Upper lobe of right lung (tissue), 1 donor: ENCODE results near the gene BTBD2. TPM values are rescaled to one million over a fixed set of nuclear protein-coding genes. Genes with fewer than 3 reads are reported as not detected.

Experiments used
- ATAC-seq: fragments of 200-7000 bp; cut with Tn5 transposase; one replicate; pipeline ENCODE4 v1.9.1; 2020; ENCODE audit warnings: mild to moderate bottlenecking, moderate library complexity
- DNase-seq: peaks from one replicate; pipeline ENCODE4 v3.0.0-alpha.2; 2020
- H3K27ac ChIP-seq: fragments of 200-600 bp; one replicate; pipeline ENCODE4 v1.8.0; 2022
- H3K27me3 ChIP-seq: fragments of 200-600 bp; one replicate; pipeline ENCODE4 v1.8.0; 2022; ENCODE audit warnings: mild to moderate bottlenecking
- H3K36me3 ChIP-seq: fragments of 200-600 bp; one replicate; pipeline ENCODE4 v1.8.0; 2022
- H3K4me1 ChIP-seq: fragments of 200-600 bp; one replicate; pipeline ENCODE4 v1.8.0; 2022
- H3K4me3 ChIP-seq: fragments of 200-600 bp; one replicate; pipeline ENCODE4 v1.8.0; 2022; ENCODE audit warnings: mild to moderate bottlenecking
- H3K9me3 ChIP-seq: fragments of 200-600 bp; one replicate; pipeline ENCODE4 v1.8.0; 2022
- intact Hi-C: fragments of 100-400 bp; cut with DNase I; formaldehyde crosslinking; loops from one replicate; pipeline ENCODE4 v1.11.0; 2022
- total RNA-seq: library from RNA; stranded (reverse); fragmentation: NEBNext Ultra II Directional; extraction: Animal tissue kit (Norgen Biotek cat#: 25700); gene quantifications from one replicate; pipeline ENCODE4 v1.2.1, GENCODE V29; 2021
- TF ChIP-seq, protein P1 (sequence below): fragments of 200-600 bp; IDR thresholded peaks from one replicate; pipeline ENCODE4 v1.8.0; 2022; ENCODE audit warnings: antibody characterized with exemption
- donor health status: DM: no; HTN: yes; CAD: no; lungs with severe emphysema.

The BTBD2 gene
- total RNA-seq, 1 donor from 2014 or later = 56.5 TPM

DNA sequence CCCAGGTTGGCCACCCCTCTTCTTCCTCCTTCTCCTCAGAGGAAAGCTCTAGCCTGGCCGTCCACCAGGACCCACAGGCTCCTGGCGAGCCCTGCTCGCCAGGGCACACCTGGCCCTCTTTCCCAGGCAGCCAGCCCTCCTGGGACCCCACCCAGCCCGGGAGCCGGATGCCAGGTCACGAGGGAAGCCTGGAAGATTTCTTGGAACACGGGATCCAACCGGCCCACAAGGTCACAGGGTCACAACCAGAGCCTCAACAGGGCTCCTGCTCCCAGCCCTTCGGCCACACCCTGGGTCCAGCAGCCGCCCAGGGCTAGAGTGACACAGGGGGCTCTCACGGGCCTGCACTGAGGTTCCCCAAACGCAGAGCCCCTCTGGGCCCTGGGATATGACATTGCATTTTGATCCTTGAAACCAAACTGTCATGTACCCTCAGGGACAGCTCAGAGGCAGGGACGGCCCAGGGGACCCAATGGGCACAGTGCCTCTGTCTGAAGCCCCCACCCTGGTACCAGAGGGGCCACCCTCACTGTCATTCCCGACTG is 30.1 kb upstream of the BTBD2 start:
- Histone ChIP-seq H3K27ac (peak overlapping the region; percentile 47), H3K36me3 (peaks cover 81% of the 10 kb centered on the region), H3K4me1 (peaks cover 88% of the 10 kb centered on the region), H3K4me3 (no peak overlapping the region), H3K27me3 (no peaks in the 10 kb centered on the region), H3K9me3 (no peaks in the 10 kb centered on the region)
- ATAC-seq (no peak), DNase-seq (no peak)
- TF ChIP-seq, protein P1, sequence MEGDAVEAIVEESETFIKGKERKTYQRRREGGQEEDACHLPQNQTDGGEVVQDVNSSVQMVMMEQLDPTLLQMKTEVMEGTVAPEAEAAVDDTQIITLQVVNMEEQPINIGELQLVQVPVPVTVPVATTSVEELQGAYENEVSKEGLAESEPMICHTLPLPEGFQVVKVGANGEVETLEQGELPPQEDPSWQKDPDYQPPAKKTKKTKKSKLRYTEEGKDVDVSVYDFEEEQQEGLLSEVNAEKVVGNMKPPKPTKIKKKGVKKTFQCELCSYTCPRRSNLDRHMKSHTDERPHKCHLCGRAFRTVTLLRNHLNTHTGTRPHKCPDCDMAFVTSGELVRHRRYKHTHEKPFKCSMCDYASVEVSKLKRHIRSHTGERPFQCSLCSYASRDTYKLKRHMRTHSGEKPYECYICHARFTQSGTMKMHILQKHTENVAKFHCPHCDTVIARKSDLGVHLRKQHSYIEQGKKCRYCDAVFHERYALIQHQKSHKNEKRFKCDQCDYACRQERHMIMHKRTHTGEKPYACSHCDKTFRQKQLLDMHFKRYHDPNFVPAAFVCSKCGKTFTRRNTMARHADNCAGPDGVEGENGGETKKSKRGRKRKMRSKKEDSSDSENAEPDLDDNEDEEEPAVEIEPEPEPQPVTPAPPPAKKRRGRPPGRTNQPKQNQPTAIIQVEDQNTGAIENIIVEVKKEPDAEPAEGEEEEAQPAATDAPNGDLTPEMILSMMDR = no peak
- intact Hi-C loops = no loop called here

DNA sequence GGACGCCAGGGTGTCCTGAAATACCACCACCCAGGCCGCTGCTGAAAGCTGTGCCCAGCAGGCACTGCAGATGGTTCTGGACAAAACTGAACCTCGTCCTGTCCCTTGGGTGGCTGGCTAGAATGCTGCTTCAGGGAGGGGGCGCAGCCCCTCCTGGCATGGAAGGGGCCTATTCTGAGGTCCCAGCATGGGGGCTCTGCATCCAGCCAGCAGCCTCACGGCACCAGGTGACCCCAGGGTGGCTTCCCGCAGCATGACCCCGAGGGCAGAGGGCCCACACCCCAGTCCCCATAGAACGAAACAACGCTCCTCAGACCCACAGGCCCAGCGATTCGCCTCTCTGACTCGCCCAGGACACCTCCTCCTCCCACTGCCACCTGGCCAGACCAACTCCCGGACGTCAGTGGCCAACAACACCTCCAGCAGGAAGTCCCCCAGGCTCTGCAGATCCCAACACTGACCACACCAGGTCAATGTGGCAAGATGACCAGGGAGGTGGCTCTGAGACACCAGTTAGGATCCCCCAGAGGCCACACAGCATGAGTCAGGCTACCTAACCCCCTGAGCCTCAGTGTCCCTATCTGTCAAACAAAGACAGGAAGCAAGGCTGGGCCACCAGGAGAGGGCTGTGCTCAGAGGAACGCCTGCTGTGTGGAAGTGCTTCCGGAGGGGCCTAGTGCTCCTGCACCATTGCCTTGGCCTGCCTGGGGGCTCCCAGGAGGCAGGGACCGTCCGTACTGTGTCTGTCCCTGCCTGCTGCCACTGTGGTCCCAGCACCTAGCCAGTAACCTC is 29.4 kb upstream of the BTBD2 start:
- H3K27ac ChIP-seq = peak overlapping the region; percentile 47
- intact Hi-C loops = no loop called here

DNA sequence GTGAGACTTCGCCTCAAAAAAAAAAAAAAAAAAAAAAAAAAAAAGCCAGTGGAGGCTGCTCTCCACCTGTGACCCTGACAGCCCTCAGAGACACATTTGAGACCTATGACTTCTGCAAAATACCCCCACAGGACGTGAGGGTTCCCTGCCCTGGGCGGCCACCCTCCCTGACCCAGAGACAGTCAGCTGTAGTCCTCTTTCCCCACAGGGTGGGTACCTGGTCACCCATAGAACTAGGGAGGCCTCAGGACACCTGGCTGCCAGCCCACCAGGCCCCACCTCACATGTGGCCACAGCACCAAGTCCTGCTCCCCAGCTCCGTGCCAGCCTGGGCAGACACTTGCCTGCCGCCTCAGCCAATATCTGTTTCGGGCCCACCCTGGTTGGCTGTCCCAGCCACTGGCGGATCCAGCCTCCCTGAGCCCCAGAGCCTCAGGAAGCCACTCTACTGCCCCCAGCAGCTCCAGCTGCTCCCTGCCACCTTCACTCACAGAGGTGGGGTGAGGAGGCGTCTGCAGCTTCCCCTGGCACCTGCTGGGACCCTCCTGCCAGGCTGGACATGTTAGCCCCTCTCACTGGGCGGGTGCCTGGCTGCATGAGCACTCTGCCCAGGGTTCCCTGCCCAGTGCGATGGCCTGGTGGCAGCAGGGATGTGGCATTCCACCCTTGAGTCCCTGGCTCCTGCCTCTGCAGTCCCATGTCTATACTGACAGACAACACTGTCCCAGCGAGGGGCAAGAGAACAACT is 28.6 kb upstream of the BTBD2 start:
- peaks cover 84% of the 10 kb centered on the region for H3K4me1 ChIP-seq
- peak overlapping the region; percentile 18 for H3K27ac ChIP-seq
- peaks cover 91% of the 10 kb centered on the region for H3K36me3 ChIP-seq
- TF ChIP-seq, protein P1 = no peak
- no peak for ATAC-seq
- no peak overlapping the region for H3K4me3 ChIP-seq
- H3K27me3 ChIP-seq = no peaks in the 10 kb centered on the region
- DNase-seq = no peak
- no peaks in the 10 kb centered on the region for H3K9me3 ChIP-seq
- intact Hi-C loops = no loop called here

More for the DNA sequence above, 29.4 kb upstream of the BTBD2 start:
- H3K36me3 ChIP-seq = peaks cover 88% of the 10 kb centered on the region
- peaks cover 88% of the 10 kb centered on the region for H3K4me1 ChIP-seq
- no peaks in the 10 kb centered on the region for H3K9me3 ChIP-seq
- H3K27me3 ChIP-seq = no peaks in the 10 kb centered on the region
- no peak for ATAC-seq
- H3K4me3 ChIP-seq = no peak overlapping the region
- no peak for DNase-seq
- TF ChIP-seq, protein P1 = no peak

DNA sequence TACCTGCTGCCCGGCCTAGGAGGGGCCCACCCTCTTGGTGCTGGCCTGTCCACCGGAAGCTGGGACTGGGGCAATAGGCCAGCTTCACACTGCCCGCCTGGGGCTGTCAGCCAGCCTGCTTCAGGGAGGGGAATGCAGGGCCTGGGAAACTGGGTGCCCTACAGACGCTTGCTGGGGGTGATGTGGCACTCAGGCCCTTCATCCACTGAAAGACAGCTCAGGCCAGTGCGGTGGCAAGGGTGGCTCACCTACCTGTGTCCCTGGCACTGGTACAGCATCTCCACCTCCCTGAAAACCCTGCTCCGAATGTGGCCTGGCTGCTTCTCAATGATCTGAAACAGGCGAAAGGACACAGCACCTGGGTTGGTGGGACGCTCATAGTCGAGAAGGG is 27.7 kb upstream of the BTBD2 start:
- peak; percentile 66 for DNase-seq
- Histone ChIP-seq H3K36me3 (peaks cover 91% of the 10 kb centered on the region), H3K27ac (peak overlapping the region; percentile 86), H3K4me1 (peaks cover 75% of the 10 kb centered on the region), H3K4me3 (no peak overlapping the region), H3K9me3 (no peaks in the 10 kb centered on the region), H3K27me3 (no peaks in the 10 kb centered on the region)
- ATAC-seq = no peak
- TF ChIP-seq, protein P1 = no peak
- intact Hi-C loops = no loop called here

DNA sequence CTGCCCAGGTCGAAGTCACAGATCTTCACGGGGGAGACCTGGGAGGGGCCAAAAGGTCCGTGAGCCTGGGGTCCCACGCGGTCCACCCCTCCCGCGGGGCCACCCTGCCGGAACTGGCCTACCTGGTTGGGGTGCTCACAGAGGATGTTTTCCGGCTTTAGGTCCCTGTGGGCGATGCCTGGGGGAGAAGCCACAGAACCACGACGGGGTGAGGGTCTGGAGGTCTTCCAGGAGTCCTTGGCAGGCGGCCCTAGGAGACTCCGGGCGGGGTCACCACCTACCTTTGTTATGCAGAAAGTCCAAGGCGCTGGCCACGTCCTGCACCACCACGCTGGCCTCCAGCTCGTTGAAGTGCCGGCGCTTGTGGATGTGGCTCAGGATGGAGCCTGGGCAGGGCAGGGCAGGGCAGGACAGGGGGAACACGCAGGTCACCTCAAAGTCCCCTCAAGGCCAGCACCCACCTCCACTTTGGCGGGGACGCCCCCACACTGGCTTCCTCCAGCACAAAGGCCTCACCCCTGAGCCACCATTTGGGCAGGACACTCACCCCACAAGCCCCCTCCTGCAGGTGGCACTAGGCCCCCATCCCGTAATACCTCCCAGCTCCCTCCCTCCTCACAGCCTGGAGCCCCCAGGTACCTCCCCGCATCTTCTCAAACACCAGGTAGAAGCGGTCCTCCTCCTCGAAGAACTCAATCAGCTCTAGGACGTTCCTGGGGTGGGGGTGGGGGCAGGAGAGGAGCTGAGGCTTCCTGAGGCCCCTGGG is 27.2 kb upstream of the BTBD2 start:
- Histone ChIP-seq H3K4me3 (peak overlapping the region; percentile 36), H3K4me1 (peaks cover 70% of the 10 kb centered on the region), H3K36me3 (peaks cover 87% of the 10 kb centered on the region), H3K27ac (peak overlapping the region; percentile 86), H3K27me3 (no peaks in the 10 kb centered on the region), H3K9me3 (no peaks in the 10 kb centered on the region)
- TF ChIP-seq, protein P1 = no peak
- ATAC-seq = peak; percentile 1
- peak; percentile 77 for DNase-seq
- intact Hi-C loops = no loop called here
